ENCODE measurements around the gene RAB33A. TPM values are rescaled to one million over a fixed set of nuclear protein-coding genes. Genes with fewer than 3 reads are reported as not detected.

The RAB33A gene
- total RNA-seq, result 0.63 and 1.2 TPM in 2 replicates

GRCh38 chrX:130171446-130172126 is at the start of gene RAB33A:
RAB33A (plus strand) TSS chrX:130171962; CDS start chrX:130172063, 101 bp downstream.

DNA sequence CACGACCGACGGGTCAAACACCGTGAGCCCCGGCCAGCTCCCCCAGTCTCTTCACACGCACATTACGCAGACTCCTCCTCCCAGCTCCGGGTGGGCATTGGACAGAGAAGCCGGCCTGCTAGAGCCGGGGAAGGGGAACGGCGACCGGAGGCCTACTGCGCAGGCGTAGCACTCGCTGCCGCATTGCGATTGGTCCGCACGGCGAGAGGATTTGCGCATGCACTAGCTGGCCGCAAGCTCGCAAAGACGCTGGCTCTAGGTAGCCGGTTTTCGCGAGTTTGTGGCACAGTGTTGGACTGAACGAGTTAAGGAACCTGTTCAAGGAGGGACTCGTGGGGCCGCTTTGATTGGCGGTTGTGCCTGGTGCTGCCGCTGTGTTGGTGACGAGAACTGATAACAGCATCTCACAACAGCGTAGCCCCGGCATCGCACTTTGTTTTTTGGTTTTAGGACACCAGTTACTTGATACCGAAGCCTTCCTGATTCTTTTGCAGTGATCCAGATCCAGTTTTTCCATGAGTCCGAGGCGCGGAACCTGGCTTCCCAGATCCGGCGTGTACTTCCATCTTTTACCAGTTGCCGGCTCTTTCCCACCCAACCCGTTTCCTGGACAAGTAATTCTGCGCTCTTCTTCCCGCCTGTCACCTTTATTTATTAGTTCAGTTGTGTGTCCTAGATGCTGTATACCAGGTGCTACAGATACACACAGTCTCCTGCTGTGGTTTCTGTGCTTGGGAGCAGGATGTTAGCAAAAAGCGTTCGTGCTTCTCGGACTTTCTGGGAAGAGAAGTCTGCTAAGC is 5.9 kb upstream of the RAB33A start, which contains the start of gene AIFM1:
Gene AIFM1 (minus strand): TSS at position 139 of the 800 bp plus-strand sequence. CDS start 185 bp downstream, outside the sequence.

Other genes with a start within 250 kb of the RAB33A start
- gene BCORL1, start 189.3 kb upstream of the RAB33A start, total RNA-seq, result 1.3 and 3.4 TPM in 2 replicates
- 12.2 and 14.3 TPM in 2 replicates for gene ELF4, start 61.5 kb upstream of the RAB33A start, total RNA-seq
- gene AIFM1, start 6.1 kb upstream of the RAB33A start, total RNA-seq, result 24.9 and 26.3 TPM in 2 replicates
- gene ZNF280C, start 96.9 kb downstream of the RAB33A start, total RNA-seq, result 2.0 and 2.2 TPM in 2 replicates
- 9.3 and 10.4 TPM in 2 replicates for gene SLC25A14, start 168.0 kb downstream of the RAB33A start, total RNA-seq
- not detected in 2 replicates for gene GPR119, start 213.7 kb downstream of the RAB33A start, total RNA-seq
- gene RBMX2, start 230.0 kb downstream of the RAB33A start, total RNA-seq, result 30.1 and 33.5 TPM in 2 replicates